WI38 (cell line): ENCODE data around the gene TMEM63B.

Experiments
- H3K4me3 ChIP-seq: 2 replicates; pipeline ENCODE4 v1.5.1; 2011; ENCODE audit warnings: low read depth, mild to moderate bottlenecking, control low read depth, low read length
- TF ChIP-seq, protein P1 (sequence below): IDR thresholded peaks from 2 replicates; pipeline ENCODE4 v1.5.1; 2012; ENCODE audit warnings: low read depth, mild to moderate bottlenecking, control low read depth, low read length

TMEM63B gene

GRCh38 chr6:44111434-44112417 lies 15.6 kb upstream of the TMEM63B start:
- no peak overlapping the region for H3K4me3 ChIP-seq
- TF ChIP-seq, protein P1, sequence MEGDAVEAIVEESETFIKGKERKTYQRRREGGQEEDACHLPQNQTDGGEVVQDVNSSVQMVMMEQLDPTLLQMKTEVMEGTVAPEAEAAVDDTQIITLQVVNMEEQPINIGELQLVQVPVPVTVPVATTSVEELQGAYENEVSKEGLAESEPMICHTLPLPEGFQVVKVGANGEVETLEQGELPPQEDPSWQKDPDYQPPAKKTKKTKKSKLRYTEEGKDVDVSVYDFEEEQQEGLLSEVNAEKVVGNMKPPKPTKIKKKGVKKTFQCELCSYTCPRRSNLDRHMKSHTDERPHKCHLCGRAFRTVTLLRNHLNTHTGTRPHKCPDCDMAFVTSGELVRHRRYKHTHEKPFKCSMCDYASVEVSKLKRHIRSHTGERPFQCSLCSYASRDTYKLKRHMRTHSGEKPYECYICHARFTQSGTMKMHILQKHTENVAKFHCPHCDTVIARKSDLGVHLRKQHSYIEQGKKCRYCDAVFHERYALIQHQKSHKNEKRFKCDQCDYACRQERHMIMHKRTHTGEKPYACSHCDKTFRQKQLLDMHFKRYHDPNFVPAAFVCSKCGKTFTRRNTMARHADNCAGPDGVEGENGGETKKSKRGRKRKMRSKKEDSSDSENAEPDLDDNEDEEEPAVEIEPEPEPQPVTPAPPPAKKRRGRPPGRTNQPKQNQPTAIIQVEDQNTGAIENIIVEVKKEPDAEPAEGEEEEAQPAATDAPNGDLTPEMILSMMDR, result no peak

- H3K4me3 ChIP-seq, result no peak overlapping the region
- TF ChIP-seq, protein P1, result no peak
Measured at GRCh38 chr6:44113414-44113813, 13.9 kb upstream of the TMEM63B start.

DNA sequence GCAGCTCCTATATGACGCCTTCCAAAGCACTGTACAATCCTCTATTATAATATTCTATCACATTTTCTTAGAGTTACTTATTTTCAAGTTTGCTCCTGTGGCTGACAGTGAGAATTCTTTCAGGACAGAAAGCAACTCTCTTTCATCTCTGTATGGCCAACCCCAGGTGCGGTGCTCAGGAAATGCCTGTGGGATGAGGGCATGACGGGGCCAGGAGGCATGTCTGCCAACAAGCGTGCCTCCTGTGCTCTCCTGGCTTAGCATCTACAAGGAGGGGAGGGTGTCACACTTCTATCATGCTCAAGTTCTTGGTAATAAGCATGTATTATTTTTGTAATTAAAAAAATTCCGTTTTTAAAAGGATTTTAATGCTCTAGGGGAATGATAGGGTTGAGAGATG lies 11.5 kb upstream of the TMEM63B start:
- H3K4me3 ChIP-seq, result peak overlapping the region; percentile 32
- TF ChIP-seq, protein P1, result no peak

GRCh38 chr6:44116641-44117382 lies 10.5 kb upstream of the TMEM63B start:
- TF ChIP-seq, protein P1, result no peak
- peak overlapping the region; percentile 32 for H3K4me3 ChIP-seq

DNA sequence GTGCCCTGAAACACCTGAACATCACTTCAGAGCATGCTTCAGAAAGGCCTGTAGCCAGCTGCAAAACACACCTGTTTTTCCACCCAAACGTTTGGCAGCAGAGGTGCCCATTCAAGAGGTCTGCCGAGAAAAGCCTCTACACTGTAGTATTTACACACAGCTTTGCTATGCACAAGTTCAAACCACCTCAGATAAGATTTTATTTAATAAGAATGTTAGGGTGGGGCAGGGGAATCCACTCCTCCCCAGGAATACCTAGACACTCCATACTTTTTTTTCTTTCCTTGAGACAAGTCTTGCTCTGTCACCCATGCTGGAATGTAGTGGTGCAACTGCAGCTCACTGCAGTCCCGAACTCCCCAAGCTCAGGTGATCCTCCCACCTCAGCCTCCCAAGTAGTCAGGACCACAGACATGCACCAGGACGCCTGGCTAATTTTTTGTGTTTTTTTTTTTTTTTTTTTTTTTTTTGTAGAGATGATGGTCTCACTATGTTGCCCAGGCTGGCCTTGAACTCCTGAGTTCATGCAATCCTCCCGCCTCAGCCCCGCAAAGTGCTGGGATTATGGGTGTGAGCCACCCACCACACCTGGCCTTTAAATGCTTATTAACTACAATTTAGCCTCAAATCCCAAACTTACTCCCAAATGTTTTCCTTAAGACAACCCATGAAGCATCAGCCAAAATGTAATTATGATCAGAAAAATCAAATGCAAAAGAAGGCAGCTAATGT lies 9.8 kb upstream of the TMEM63B start:
- peak overlapping the region; percentile 32 for H3K4me3 ChIP-seq
- TF ChIP-seq, protein P1, result no peak

DNA sequence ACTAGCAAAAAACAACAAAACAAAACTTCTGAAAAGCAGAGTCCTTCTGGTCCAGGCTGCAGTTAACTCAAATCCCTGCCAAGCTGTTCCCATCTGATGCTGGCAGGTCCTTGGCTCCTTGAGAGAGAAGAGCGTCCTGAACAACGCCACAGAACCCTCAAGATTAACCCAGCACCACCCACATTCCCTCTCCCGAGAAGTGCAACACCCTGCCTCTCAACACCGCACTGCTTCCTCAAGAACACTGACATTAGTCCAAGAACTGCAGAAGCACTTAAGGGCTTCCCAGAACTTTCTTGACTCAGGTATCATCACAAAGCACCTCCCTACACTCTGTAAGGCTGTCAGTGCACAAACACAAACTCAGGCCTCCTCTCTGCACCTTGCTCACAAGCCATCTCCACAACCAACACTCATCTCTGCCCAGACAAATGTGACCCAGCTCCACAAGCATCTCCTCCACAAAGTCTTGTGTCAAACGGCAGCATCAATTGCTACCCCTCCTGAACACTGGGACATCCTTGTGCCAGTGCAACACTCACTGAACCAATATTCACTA lies 7.6 kb upstream of the TMEM63B start:
- H3K4me3 ChIP-seq, result no peak overlapping the region
- TF ChIP-seq, protein P1, result no peak
